Type B pancreatic cell (in vitro differentiated cells): ENCODE data around the gene ADAMTSL1. TPM values are rescaled to one million over a fixed set of nuclear protein-coding genes. Genes with fewer than 3 reads are reported as not detected.

Experiments
- DNase-seq: peaks from one replicate; pipeline ENCODE4 v3.0.0; 2021; ENCODE audit warnings: mixed read lengths; ENCODE audit not compliant: unreplicated experiment; ENCODE audit errors: extremely low spot score
- H3K27ac Mint-ChIP-seq: 2 replicates; pipeline ENCODE4 v1.8.0; 2021; ENCODE audit warnings: mild to moderate bottlenecking, mixed read lengths
- H3K27me3 Mint-ChIP-seq: 2 replicates; pipeline ENCODE4 v1.8.0; 2021; ENCODE audit warnings: mixed read lengths
- H3K36me3 Mint-ChIP-seq: 2 replicates; pipeline ENCODE4 v1.8.0; 2021; ENCODE audit warnings: mixed read lengths
- H3K4me1 Mint-ChIP-seq: one replicate; pipeline ENCODE4 v1.8.0; 2021; ENCODE audit warnings: mixed read lengths; ENCODE audit not compliant: unreplicated experiment
- H3K4me3 Mint-ChIP-seq: 2 replicates; pipeline ENCODE4 v1.8.0; 2021; ENCODE audit warnings: mild to moderate bottlenecking, mixed read lengths
- H3K9me3 Mint-ChIP-seq: 2 replicates; pipeline ENCODE4 v1.8.0; 2021; ENCODE audit warnings: mixed read lengths
- CTCF ChIP-seq: fragments of 200-600 bp; sonication (generic); conservative IDR thresholded peaks from 2 replicates; pipeline ENCODE4 v1.5.0; 2021; ENCODE audit warnings: antibody characterized with exemption, mild to moderate bottlenecking
- total RNA-seq: library from RNA; stranded (reverse); gene quantifications from 2 replicates; pipeline ENCODE4 v1.2.1, GENCODE V29; 2021; ENCODE audit warnings: low replicate concordance

The ADAMTSL1 gene
- total RNA-seq, 1 donor from 2014 or later = 28.6 TPM

GRCh38 chr9:18721267-18721994, 247.5 kb downstream of the ADAMTSL1 start:
- Mint-ChIP-seq H3K27ac (no peak overlapping the region), H3K4me3 (no peak overlapping the region), H3K36me3 (no peaks in the 10 kb centered on the region), H3K27me3 (no peaks in the 10 kb centered on the region), H3K4me1 (peaks cover 12% of the 10 kb centered on the region), H3K9me3 (no peaks in the 10 kb centered on the region)
- TF ChIP-seq CTCF = no peak
- DNase-seq = no peak

GRCh38 chr9:18721995-18722310, 248.0 kb downstream of the ADAMTSL1 start:
- no peak for TF ChIP-seq CTCF
- Mint-ChIP-seq H3K27me3 (no peaks in the 10 kb centered on the region), H3K9me3 (no peaks in the 10 kb centered on the region), H3K4me3 (no peak overlapping the region), H3K27ac (no peak overlapping the region), H3K36me3 (no peaks in the 10 kb centered on the region), H3K4me1 (peaks cover 16% of the 10 kb centered on the region)
- DNase-seq = no peak

- Mint-ChIP-seq H3K4me3 (no peak overlapping the region), H3K9me3 (no peaks in the 10 kb centered on the region), H3K27me3 (no peaks in the 10 kb centered on the region), H3K27ac (no peak overlapping the region), H3K4me1 (peaks cover 21% of the 10 kb centered on the region), H3K36me3 (no peaks in the 10 kb centered on the region)
- TF ChIP-seq CTCF = no peak
- DNase-seq = no peak
Observed at GRCh38 chr9:18722882-18723281, 248.9 kb downstream of the ADAMTSL1 start.

GRCh38 chr9:18723366-18723765, 249.4 kb downstream of the ADAMTSL1 start:
- Mint-ChIP-seq H3K4me1 (peaks cover 21% of the 10 kb centered on the region), H3K9me3 (no peaks in the 10 kb centered on the region), H3K27me3 (no peaks in the 10 kb centered on the region), H3K4me3 (no peak overlapping the region), H3K27ac (no peak overlapping the region), H3K36me3 (peaks cover 2% of the 10 kb centered on the region)
- TF ChIP-seq CTCF = no peak
- DNase-seq = no peak

- Mint-ChIP-seq H3K36me3 (peaks cover 5% of the 10 kb centered on the region), H3K27me3 (no peaks in the 10 kb centered on the region), H3K9me3 (peaks cover 3% of the 10 kb centered on the region), H3K4me3 (no peak overlapping the region), H3K4me1 (peaks cover 25% of the 10 kb centered on the region), H3K27ac (no peak overlapping the region)
- TF ChIP-seq CTCF = no peak
- DNase-seq = no peak
Observed at GRCh38 chr9:18726546-18726945, 252.6 kb downstream of the ADAMTSL1 start.
